Naive thymus-derived CD4-positive, alpha-beta T cell (primary cell): Measurements from ENCODE around the gene DCP1A. TPM values are rescaled to one million over a fixed set of nuclear protein-coding genes. Genes with fewer than 3 reads are reported as not detected.

ENCODE experiments used
- ATAC-seq: fragments of 150-1000 bp; cut with Tn5 transposase; 2 replicates; pipeline ENCODE4 v1.10.0; 2021; ENCODE audit warnings: mild to moderate bottlenecking, moderate library complexity
- CTCF ChIA-PET: fragments of 350-600 bp; sonication (Branson Sonifier 250); formaldehyde crosslinking; loops from one replicate; lab custom pipeline; 2021; ENCODE audit warnings: antibody characterized with exemption; lab: Charles Lee
- POLR2A ChIA-PET: fragments of 350-600 bp; sonication (Branson Sonifier 250); formaldehyde crosslinking; loops from one replicate; lab custom pipeline; 2021; ENCODE audit warnings: antibody characterized with exemption, inconsistent platforms; lab: Charles Lee
- DNase-seq, 9 donors: peaks; one replicate each; pipeline versions ENCODE4 v3.0.0 to v3.0.0-alpha.2; 2020 to 2022; ENCODE audit warnings: mixed read lengths in 1 of 9
- H3K27ac ChIP-seq: one replicate; pipeline ENCODE4 v1.7.0; 2013; ENCODE audit warnings: mild to moderate bottlenecking, low read depth, low read length, moderate library complexity
- H3K27me3 ChIP-seq, 2 donors: one replicate each; pipeline ENCODE4 v1.7.0; 2013; ENCODE audit warnings: low read length in 2 of 2, mild to moderate bottlenecking in 2 of 2, moderate library complexity in 2 of 2; ENCODE audit not compliant: control insufficient read depth in 2 of 2, insufficient read depth in 2 of 2
- H3K36me3 ChIP-seq, 3 experiments: 1 replicate in 2 of 3; 2 replicates in 1 of 3; pipeline ENCODE4 v1.7.0; 2013; ENCODE audit warnings: low read length in 3 of 3, mild to moderate bottlenecking in 3 of 3, moderate library complexity in 1 of 3; ENCODE audit not compliant: insufficient read depth in 3 of 3, control insufficient read depth in 2 of 3
- H3K4me1 ChIP-seq, 2 donors: one replicate each; pipeline ENCODE4 v1.7.0; 2013; ENCODE audit warnings: low read length in 2 of 2, mild to moderate bottlenecking in 2 of 2, moderate library complexity in 1 of 2; ENCODE audit not compliant: control insufficient read depth in 2 of 2, insufficient read depth in 2 of 2
- H3K4me3 ChIP-seq: 2 replicates; pipeline ENCODE4 v1.7.0; 2013; ENCODE audit warnings: mild to moderate bottlenecking, low read length
- H3K9me3 ChIP-seq, 3 experiments: 1 replicate in 2 of 3; 2 replicates in 1 of 3; pipeline ENCODE4 v1.7.0; 2013; ENCODE audit warnings: low read length in 3 of 3; ENCODE audit not compliant: control insufficient read depth in 2 of 3
- H3K27ac Mint-ChIP-seq, 9 donors: one replicate each; pipeline ENCODE4 v1.8.0; 2020 to 2022; ENCODE audit warnings: mixed read lengths in 9 of 9, mild to moderate bottlenecking in 8 of 9, moderate library complexity in 5 of 9, inconsistent platforms in 2 of 9
- H3K27me3 Mint-ChIP-seq, 5 donors: one replicate each; pipeline ENCODE4 v1.8.0; 2021 to 2022; ENCODE audit warnings: mixed read lengths in 5 of 5, mild to moderate bottlenecking in 1 of 5
- H3K36me3 Mint-ChIP-seq, 5 donors: one replicate each; pipeline ENCODE4 v1.8.0; 2020 to 2022; ENCODE audit warnings: mixed read lengths in 5 of 5, mild to moderate bottlenecking in 3 of 5, inconsistent platforms in 1 of 5
- H3K4me1 Mint-ChIP-seq, 7 donors: one replicate each; pipeline ENCODE4 v1.8.0; 2020 to 2022; ENCODE audit warnings: mixed read lengths in 7 of 7, mild to moderate bottlenecking in 3 of 7, inconsistent platforms in 1 of 7
- H3K4me3 Mint-ChIP-seq, 10 donors: one replicate each; pipeline ENCODE4 v1.8.0; 2020 to 2022; ENCODE audit warnings: mild to moderate bottlenecking in 10 of 10, mixed read lengths in 10 of 10, moderate library complexity in 6 of 10, inconsistent platforms in 2 of 10
- H3K9me3 Mint-ChIP-seq, 11 donors: one replicate each; pipeline ENCODE4 v1.8.0; 2020 to 2022; ENCODE audit warnings: mixed read lengths in 11 of 11, mild to moderate bottlenecking in 4 of 11, inconsistent platforms in 1 of 11, moderate library complexity in 1 of 11
- intact Hi-C, 2 donors: fragments of 100-400 bp; cut with micrococcal nuclease; formaldehyde crosslinking; loops; one replicate each; pipeline ENCODE4 v1.15.1; 2023
- polyA plus RNA-seq, 2 donors: library from polyadenylated mRNA; unstranded; fragments of 300-500 nt; fragmentation: Illumina TruSeq; gene quantifications; one replicate each; pipeline ENCODE4 v1.2.3, GENCODE V29; 2021
- total RNA-seq, 6 experiments: library from RNA in 5 of 6; stranded (reverse) in 5 of 6; gene quantifications; 1 replicate in 5 of 6; 2 replicates in 1 of 6; pipeline ENCODE4 v1.2.3 and lab custom pipeline; 2021 to 2026

The DCP1A gene
- total and polyA plus RNA-seq, 7 experiments from 2014 or later = 34.0 to 68.0 (median 46.1) TPM

- no peaks in the 10 kb centered on the region for H3K36me3 ChIP-seq
- H3K9me3 ChIP-seq = no peaks in the 10 kb centered on the region
- DNase-seq (no peak), ATAC-seq (no peak)
- ChIA-PET POLR2A (no interaction called here), CTCF (no interaction called here)
- H3K27me3 ChIP-seq = no peaks in the 10 kb centered on the region
- intact Hi-C loops = no loop called here
- Mint-ChIP-seq H3K4me1 (peaks cover 0 to 3% (median 0%) of the 10 kb centered on the region in 7 donors), H3K27ac (no peak overlapping the region), H3K9me3 (peaks cover 0 to 1% (median 0%) of the 10 kb centered on the region in 11 donors), H3K4me3 (no peak overlapping the region), H3K27me3 (peaks cover 0 to 4% (median 0%) of the 10 kb centered on the region in 5 donors), H3K36me3 (no peaks in the 10 kb centered on the region)
- no peak overlapping the region for H3K27ac ChIP-seq
- H3K4me3 ChIP-seq = no peak overlapping the region
- H3K4me1 ChIP-seq = no peaks in the 10 kb centered on the region
Observed at GRCh38 chr3:53263907-53264306, 83.4 kb downstream of the DCP1A start.

GRCh38 chr3:53261712-53262111, 85.6 kb downstream of the DCP1A start:
- Histone ChIP-seq H3K27me3 (no peaks in the 10 kb centered on the region), H3K4me1 (no peaks in the 10 kb centered on the region), H3K4me3 (no peak overlapping the region), H3K36me3 (no peaks in the 10 kb centered on the region), H3K27ac (no peak overlapping the region), H3K9me3 (no peaks in the 10 kb centered on the region)
- no peaks in the 10 kb centered on the region for H3K36me3 Mint-ChIP-seq
- no peak overlapping the region for H3K27ac Mint-ChIP-seq
- H3K4me1 Mint-ChIP-seq = peaks cover 0 to 3% (median 0%) of the 10 kb centered on the region in 7 donors
- ChIA-PET CTCF (interaction anchor here (0.6 kb wide), 1 partner anchor 33 kb away, joined by 3 read pairs; no protein-coding TSS in a partner anchor), POLR2A (interaction anchor here (1.1 kb wide), 1 partner anchor 9 kb away, joined by 3 read pairs; no protein-coding TSS in a partner anchor)
- intact Hi-C loops = no loop called here
- DNase-seq (no peak), ATAC-seq (no peak)
- H3K4me3 Mint-ChIP-seq = no peak overlapping the region
- peaks cover 0 to 3% (median 0%) of the 10 kb centered on the region in 11 donors for H3K9me3 Mint-ChIP-seq
- H3K27me3 Mint-ChIP-seq = peaks cover 0 to 4% (median 0%) of the 10 kb centered on the region in 5 donors

- H3K4me3 ChIP-seq = no peak overlapping the region
- no peaks in the 10 kb centered on the region for H3K9me3 ChIP-seq
- ATAC-seq (no peak), DNase-seq (no peak)
- no peak overlapping the region for H3K27ac ChIP-seq
- no peaks in the 10 kb centered on the region for H3K27me3 ChIP-seq
- Mint-ChIP-seq H3K4me1 (peaks cover 0 to 3% (median 0%) of the 10 kb centered on the region in 7 donors), H3K36me3 (no peaks in the 10 kb centered on the region), H3K27me3 (peaks cover 0 to 4% (median 0%) of the 10 kb centered on the region in 5 donors), H3K4me3 (no peak overlapping the region), H3K27ac (no peak overlapping the region), H3K9me3 (peaks cover 0 to 3% (median 0%) of the 10 kb centered on the region in 11 donors)
- POLR2A ChIA-PET = no interaction called here
- peaks cover 0 to 3% of the 10 kb centered on the region in 2 donors for H3K4me1 ChIP-seq
- CTCF ChIA-PET = no interaction called here
- peaks cover 0 to under 1% (median 0%) of the 10 kb centered on the region in 3 experiments for H3K36me3 ChIP-seq
- intact Hi-C loops = no loop called here
Observed at GRCh38 chr3:53260286-53260785, 87.0 kb downstream of the DCP1A start.

- Histone ChIP-seq H3K36me3 (peaks cover 0 to 6% (median 0%) of the 10 kb centered on the region in 3 experiments), H3K4me1 (peaks cover 0 to 3% of the 10 kb centered on the region in 2 donors), H3K4me3 (no peak overlapping the region), H3K9me3 (no peaks in the 10 kb centered on the region), H3K27me3 (no peaks in the 10 kb centered on the region), H3K27ac (no peak overlapping the region)
- DNase-seq (no peak), ATAC-seq (no peak)
- Mint-ChIP-seq H3K4me3 (no peak overlapping the region), H3K36me3 (no peaks in the 10 kb centered on the region), H3K4me1 (peaks cover 0 to 5% (median 3%) of the 10 kb centered on the region in 7 donors), H3K27ac (peak overlapping the region in 1 of 9 donors; percentile 36), H3K9me3 (peaks cover 0 to 1% (median 0%) of the 10 kb centered on the region in 11 donors), H3K27me3 (peaks cover 0 to 4% (median 0%) of the 10 kb centered on the region in 5 donors)
- ChIA-PET POLR2A (no interaction called here), CTCF (no interaction called here)
- intact Hi-C loops = loop anchor here in 1 of 2 donors (5.0 kb wide), 1 partner anchor 147 kb away; no protein-coding TSS in a partner anchor
Observed at GRCh38 chr3:53259427-53260259, 87.7 kb downstream of the DCP1A start.

- POLR2A ChIA-PET = no interaction called here
- H3K27me3 ChIP-seq = no peaks in the 10 kb centered on the region
- H3K4me3 Mint-ChIP-seq = peak overlapping the region in 1 of 10 donors; percentile 41
- peaks cover 0 to 4% (median 0%) of the 10 kb centered on the region in 5 donors for H3K27me3 Mint-ChIP-seq
- peaks cover 4 to 12% of the 10 kb centered on the region in 2 donors for H3K4me1 ChIP-seq
- ATAC-seq (no peak), DNase-seq (no peak)
- CTCF ChIA-PET = no interaction called here
- H3K36me3 ChIP-seq = peaks cover 0 to 6% (median 0%) of the 10 kb centered on the region in 3 experiments
- intact Hi-C loops = loop anchor here in 1 of 2 donors (5.0 kb wide), 1 partner anchor 147 kb away; no protein-coding TSS in a partner anchor
- H3K27ac ChIP-seq = no peak overlapping the region
- no peak overlapping the region for H3K4me3 ChIP-seq
- H3K27ac Mint-ChIP-seq = peak overlapping the region in 1 of 9 donors; percentile 25
- no peaks in the 10 kb centered on the region for H3K9me3 ChIP-seq
- H3K4me1 Mint-ChIP-seq = peaks cover 4 to 13% (median 11%) of the 10 kb centered on the region in 7 donors
- peaks cover 0 to 1% (median 0%) of the 10 kb centered on the region in 11 donors for H3K9me3 Mint-ChIP-seq
- H3K36me3 Mint-ChIP-seq = peaks cover 0 to 4% (median 0%) of the 10 kb centered on the region in 5 donors
Observed at GRCh38 chr3:53258600-53259426, 88.5 kb downstream of the DCP1A start.

- Mint-ChIP-seq H3K27ac (peak overlapping the region in 2 of 9 donors; percentile 28 to 62), H3K4me3 (peak overlapping the region in 3 of 10 donors; percentile 10 to 70 (median 69)), H3K4me1 (peaks cover 14 to 25% (median 22%) of the 10 kb centered on the region in 7 donors), H3K9me3 (peaks cover 0 to 1% (median 0%) of the 10 kb centered on the region in 11 donors), H3K27me3 (peaks cover 0 to 4% (median 0%) of the 10 kb centered on the region in 5 donors), H3K36me3 (peaks cover 0 to 6% (median 0%) of the 10 kb centered on the region in 5 donors)
- Histone ChIP-seq H3K4me3 (no peak overlapping the region), H3K9me3 (no peaks in the 10 kb centered on the region), H3K4me1 (peaks cover 8 to 14% of the 10 kb centered on the region in 2 donors), H3K36me3 (peaks cover 0 to 6% (median 0%) of the 10 kb centered on the region in 3 experiments), H3K27me3 (no peaks in the 10 kb centered on the region), H3K27ac (no peak overlapping the region)
- DNase-seq (no peak), ATAC-seq (no peak)
- intact Hi-C loops = loop anchor here in 1 of 2 donors (5.0 kb wide), 1 partner anchor 145 kb away; no protein-coding TSS in a partner anchor
- ChIA-PET POLR2A (no interaction called here), CTCF (interaction anchor here (0.7 kb wide), 1 partner anchor 42 kb away, joined by 3 read pairs; no protein-coding TSS in a partner anchor)
Observed at GRCh38 chr3:53257465-53257864, 89.9 kb downstream of the DCP1A start.
